Head of caudate nucleus (tissue), 42 donors: ENCODE data around the gene RIPK1.
"Not testable (repeated sequence)": the region's sequence is repeated elsewhere in the genome, so short reads cannot be mapped to it uniquely, and the experiment has no call there.

Experiments used
- DNase-seq, 42 donors: peaks; one replicate each; pipeline versions ENCODE4 v3.0.0 to v3.0.0-alpha.2; 2020 to 2021; ENCODE audit warnings: mixed read lengths in 7 of 42
- intact Hi-C: fragments of 100-400 bp; cut with DNase I; formaldehyde crosslinking; loops from one replicate; pipeline ENCODE4 v1.15.0; 2022

Gene RIPK1

DNA sequence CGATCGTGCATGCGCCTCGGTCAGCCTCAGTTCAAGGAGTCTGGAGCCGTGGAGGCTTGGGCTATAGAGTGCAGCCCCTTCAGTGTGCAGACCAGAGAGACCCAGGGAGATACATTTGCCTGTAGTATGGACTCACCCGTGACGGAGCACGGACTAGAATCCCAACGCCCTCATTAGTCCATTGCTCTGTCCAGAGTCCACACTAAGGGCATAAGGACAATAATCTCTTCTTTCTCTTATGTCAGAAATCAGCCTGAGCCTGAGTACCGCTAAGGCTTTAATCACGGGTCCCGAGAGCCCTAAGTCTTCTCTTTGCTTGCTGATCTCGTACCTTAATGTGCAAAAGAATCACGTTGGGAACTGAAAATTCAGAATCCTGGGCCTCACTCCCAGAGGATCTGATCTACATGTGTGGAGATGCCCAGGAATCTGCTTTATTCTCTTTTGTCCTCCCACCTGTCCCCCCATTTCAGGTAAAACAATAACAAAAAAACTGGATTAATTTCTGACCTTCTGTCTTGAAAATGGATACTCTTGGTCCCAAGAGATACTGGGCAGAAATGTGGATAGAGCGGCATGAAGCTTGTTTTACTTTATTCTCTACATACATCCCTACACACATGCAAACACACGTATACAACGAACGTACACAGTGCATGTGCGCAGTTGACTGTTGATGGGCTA lies 50.9 kb downstream of the RIPK1 start:
- peak in 5 of 42 donors; percentile 13 to 25 (median 19) for DNase-seq
- intact Hi-C loops: loop anchor here (5.0 kb wide), 1 partner anchor 47 kb away; no protein-coding TSS in a partner anchor

GRCh38 chr6:3120765-3121089 lies 52.4 kb downstream of the RIPK1 start:
- DNase-seq: no peak
- intact Hi-C loops: no loop called here

GRCh38 chr6:3122823-3123182 lies 54.5 kb downstream of the RIPK1 start:
- DNase-seq: peak in 1 of 42 donors; percentile 17
- intact Hi-C loops: no loop called here

DNA sequence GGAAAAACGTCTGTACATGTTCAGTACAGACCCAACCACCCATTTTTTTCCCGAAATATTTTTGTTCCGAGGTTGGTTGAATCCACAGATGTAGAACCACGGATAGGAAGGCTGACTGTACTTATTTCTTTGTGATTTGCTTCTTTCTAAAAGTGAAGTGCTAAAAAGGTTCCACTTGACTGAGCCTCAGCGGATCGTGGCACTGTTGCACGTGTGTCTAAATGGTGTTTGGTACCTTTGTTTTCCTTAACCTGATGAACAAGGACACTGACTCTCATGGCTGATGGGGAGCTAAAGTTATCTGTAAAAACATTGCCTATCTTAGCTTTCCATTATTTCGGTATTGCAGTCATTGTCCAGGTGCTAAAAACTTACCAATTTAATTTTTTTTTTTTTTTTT lies 56.4 kb downstream of the RIPK1 start:
- intact Hi-C loops: no loop called here
- no peak for DNase-seq

- DNase-seq: no peak
- intact Hi-C loops: loop anchor here (2.0 kb wide), 1 partner anchor 125 kb away; no protein-coding TSS in a partner anchor
These were observed 57.5 kb downstream of the RIPK1 start for GRCh38 chr6:3125815-3126214.

- intact Hi-C loops: no loop called here
- no peak for DNase-seq
These were observed 60.2 kb downstream of the RIPK1 start for GRCh38 chr6:3128356-3129108.

GRCh38 chr6:3131695-3132094 lies 63.4 kb downstream of the RIPK1 start:
- intact Hi-C loops: no loop called here
- DNase-seq: no peak

DNA sequence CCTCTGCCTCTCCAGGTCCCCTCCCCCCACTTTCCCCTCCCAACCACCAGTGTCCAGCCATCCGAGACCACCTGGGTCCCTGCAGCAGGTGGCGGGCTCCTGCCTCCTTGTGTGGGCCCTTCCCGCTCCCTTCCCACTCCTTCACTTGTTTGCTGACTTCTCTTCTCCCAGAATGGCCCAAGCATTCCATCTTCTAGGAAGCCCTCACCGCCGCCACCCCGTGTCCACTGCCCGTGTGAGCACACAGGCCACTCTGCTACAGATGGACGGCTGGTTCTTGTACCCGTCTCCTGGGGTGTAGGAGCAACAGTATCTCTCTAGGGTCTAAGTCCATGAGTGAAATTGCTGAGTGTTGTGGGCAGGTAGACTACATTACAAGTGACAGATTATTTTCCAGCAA lies 65.2 kb downstream of the RIPK1 start:
- intact Hi-C loops: no loop called here
- DNase-seq: no peak

DNA sequence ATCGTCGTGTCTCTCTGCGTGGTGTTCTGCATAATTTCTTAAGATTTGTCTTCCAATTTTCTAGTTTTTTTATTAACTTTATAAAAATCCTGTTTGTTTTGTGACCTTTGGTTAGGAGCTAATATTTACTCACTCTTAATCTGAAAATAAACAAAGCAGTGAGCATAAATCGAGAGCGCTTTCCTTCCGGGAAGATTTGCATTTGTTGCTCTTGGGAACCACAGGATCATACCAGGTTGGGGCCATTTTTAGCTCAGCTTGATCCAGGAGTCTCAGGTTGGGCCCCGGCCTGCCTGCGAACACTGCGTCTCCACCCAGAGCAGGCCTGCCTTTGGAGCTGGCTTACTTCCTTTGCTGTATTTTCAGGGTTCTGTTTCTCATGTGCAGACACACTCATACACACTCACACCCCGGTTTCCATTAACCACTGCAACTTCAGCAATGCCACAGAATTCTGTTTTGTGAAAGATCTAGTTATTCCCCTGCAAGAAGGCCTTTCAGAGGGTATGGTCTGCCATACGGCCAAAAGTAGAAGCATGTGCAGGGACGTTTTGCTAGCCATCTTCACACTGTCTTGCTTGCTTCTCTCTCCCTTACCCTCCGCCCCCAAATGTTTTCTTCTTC lies 67.5 kb downstream of the RIPK1 start:
- no peak for DNase-seq
- intact Hi-C loops: no loop called here

DNA sequence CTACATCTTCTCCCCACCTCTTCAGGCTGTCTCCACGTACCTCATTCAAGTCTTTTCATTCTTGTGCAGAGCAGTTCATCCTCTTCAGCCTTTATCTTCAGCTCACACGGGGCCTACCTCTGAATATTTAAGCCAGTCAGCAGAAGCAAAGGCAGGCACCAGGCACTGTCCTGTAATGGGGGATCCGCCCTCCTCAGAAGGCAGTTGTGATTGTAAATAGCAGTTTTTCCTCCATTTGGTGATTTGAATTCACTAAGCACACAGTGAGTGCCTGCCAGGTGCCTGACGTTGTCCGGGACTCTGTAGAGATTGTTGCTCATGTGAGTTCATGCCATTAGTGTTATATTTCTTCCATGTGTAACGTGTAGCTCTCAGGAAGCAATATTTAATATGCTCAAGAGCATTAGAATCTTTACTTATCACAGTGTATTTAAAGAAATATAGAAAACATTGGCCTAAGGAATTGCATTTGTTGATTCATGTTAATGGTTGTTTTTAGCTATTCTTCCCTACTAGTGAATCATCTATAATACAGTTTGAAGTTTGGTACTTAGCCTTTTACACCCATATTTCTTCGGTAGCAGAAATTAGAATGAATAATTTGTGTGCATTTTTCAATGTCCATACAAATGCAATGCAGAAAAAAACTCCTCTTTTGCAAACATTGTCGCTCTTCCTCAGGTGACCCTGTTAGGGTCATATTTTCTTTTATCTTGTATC lies 68.2 kb downstream of the RIPK1 start:
- no peak for DNase-seq
- intact Hi-C loops: no loop called here

- DNase-seq: peak in 1 of 42 donors; percentile 39
- intact Hi-C loops: no loop called here
These were observed 68.9 kb downstream of the RIPK1 start for GRCh38 chr6:3137057-3137777.

DNA sequence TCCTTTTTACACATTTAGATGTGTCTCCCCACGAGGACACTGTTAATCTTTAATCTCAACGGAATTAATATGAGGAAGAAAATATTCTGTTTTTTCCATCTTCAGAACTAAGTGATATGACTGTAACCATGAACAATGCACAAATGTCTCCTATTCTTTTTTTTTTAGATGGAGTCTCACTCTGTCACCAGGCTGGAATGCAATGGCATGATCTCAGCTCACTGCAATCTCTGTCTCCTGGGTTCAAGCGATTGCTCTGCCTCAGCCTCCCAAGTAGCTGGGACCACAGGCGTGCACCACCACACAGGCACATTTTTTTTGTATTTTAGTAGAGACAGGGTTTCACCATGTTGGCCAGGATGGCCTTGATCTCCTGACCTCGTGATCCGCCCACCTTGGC lies 69.6 kb downstream of the RIPK1 start:
- DNase-seq, intact Hi-C loops: not testable (repeated sequence)

DNA sequence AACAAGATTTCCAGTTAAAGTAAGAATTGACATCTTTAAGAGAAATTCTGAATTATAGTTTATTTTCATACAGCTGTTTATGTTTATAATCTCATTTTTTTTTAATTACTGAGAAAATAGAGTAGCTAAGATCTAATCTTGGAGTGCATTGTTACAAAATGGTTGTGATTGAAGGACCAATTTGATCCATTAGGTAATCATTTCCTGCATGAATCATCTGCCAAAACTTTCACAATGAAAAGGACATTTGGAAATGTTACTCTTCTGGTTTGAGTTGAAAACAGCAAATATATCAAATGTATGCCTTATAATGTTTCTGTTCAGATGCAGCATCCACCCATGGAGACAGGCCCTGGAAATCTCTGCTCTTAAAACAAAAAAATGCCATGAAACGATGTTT lies 70.0 kb downstream of the RIPK1 start:
- intact Hi-C loops: no loop called here
- no peak for DNase-seq

DNA sequence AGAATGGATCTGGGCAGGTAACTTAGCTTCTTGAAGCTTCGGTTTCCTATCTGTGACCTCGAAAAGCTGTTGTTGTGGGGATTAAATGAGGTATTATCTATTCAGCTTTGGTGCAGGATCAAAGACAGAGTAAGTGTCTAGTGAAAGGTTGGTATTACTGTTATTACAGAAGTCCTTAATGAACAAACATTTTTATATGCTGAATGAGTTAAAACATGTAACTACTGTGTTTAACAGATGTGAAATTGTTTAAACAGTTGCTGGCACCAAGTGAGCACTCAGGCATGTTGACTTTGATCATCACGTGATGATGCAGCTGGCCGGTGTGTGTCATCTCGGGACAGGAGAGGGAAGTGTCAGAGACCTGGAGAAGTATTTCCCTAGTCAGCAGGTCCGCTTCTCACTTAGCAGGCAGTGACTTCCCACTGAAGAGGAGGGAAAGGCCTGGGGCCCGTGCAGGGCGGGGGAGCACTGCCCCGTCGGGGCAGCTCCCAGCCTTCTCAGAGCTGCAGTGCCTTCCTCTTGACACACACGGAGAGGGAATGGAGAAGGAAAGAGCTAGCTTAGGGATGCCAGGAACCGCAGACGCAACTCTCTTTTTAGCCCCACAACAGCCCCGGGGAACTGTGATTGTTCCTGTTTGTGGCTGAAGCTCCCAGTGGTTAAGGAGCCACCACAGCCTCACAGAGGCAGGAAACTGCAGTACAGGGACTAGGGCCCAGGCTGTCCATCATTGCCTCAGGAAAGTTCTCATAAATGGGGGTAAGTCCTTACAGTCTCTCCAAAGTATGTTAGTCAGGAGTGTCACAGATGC lies 71.0 kb downstream of the RIPK1 start:
- peak in 22 of 42 donors; percentile 21 to 53 (median 31) for DNase-seq
- intact Hi-C loops: no loop called here

DNA sequence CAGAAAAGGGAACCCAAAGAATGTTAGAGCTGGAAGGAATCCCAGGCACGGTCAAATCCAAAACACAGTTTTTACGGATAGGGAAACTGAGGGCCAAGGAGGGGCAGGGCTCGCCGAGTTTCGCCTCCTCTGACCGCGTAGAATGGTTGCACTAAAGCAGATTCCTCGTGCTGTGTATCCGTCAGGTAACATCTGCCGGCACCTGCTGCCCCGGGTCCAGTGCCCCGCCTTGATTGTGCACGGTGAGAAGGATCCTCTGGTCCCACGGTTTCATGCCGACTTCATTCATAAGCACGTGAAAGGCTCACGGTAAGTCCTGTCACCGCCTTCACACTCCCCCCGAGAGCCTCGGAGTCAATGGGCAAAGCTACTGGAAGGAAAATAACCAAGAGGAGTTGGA lies 71.9 kb downstream of the RIPK1 start:
- DNase-seq: no peak
- intact Hi-C loops: no loop called here

DNA sequence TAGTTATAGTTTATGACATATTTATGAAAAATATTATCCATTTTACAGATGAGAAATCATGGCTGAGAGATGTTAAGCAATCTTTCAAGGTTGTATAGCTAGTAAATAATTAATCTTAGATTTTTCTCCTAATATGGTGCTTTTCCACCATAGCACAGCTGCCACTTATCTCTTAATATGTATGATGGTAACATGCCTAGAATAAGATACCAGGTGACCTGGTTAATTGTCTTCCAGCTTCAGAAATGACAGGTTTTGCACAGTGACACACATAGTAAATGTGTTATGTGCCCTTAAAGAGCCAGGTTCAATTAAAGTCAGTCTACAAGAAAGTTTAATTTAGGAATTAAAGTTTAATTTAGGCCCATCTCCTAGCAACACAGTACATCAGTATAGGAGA lies 74.2 kb downstream of the RIPK1 start:
- DNase-seq: no peak
- intact Hi-C loops: no loop called here

DNA sequence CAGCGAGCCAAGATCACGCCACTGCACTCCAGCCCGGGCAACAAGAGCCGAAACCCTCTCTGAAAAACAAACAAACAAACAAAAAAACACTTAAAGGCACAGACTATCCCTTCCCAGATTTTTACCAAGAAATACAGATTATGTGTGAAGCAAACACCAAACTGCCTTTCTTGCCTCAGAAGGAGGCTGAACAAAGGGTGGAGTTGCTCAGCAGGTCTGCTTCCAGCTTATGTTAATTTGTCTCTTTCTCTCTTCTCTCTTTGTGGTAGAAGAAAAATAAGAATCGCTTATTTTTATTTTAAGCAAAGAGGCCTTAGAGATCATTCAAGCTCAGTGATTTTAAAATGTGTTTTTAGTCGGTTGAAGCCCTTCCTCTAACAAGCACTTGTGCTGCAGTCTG lies 74.9 kb downstream of the RIPK1 start:
- DNase-seq: no peak
- intact Hi-C loops: no loop called here

- intact Hi-C loops: no loop called here
- DNase-seq: no peak
These were observed 76.3 kb downstream of the RIPK1 start for GRCh38 chr6:3144571-3144970.
